HG03039 (cell line): Measurements from ENCODE around the gene AOC1.
"Not testable (repeated sequence)": the region's sequence is repeated elsewhere in the genome, so short reads cannot be mapped to it uniquely, and the experiment has no call there.

Source experiments
- ATAC-seq: cut with Tn5 transposase; IDR thresholded peaks from one replicate; pipeline ENCODE4 v1.9.1; 2021; ENCODE audit warnings: mild to moderate bottlenecking, moderate library complexity; ENCODE audit not compliant: unreplicated experiment

The AOC1 gene

GRCh38 chr7:150896562-150897209, 44.4 kb downstream of the AOC1 start:
- ATAC-seq = no peak

DNA sequence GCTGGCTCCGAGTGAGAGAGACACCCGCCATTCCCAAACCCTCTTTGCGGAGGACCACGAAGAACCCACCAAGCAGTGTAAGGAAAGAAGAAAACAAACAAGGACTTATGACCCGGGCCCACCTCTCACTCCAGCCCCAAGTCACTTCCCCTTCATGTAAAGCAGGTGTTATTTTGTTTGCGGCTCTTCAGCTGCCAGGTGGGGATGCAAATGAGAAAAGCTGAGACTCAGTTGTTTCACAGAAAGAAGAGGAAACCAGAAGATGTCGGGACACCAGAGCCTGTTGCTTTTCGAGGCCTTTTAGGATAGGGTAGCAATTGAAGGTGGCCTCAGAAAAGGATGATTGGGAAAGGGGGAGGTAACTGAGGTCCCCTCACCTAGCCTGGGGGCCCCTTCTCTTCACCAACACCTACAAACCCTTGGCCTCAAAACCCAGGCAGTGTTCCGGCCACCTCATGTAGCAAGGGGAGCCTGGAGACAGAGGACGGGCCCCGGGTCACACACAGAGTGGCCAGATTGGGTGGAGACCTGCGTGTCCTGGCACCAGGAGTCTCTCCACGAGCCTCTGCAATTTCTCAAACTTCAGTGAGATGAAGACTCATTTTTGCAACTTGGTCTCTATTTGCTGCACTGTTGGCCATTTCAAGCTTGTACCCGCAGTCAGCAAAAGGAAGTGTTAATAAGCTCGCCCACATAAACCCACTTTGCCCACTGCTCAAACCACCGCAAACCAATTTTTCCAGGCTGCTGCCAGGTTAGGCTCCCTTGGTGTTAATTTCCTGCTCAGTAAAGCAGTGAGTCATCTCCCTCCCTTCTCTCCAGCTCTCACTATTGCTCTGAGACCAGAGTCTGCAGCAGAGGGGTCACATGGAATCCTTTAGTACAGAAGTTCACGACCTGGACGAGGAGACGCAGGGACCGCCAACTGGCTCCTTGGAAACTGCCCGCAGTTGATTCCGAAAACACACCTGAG, 45.5 kb downstream of the AOC1 start:
- ATAC-seq = no peak

- no peak for ATAC-seq
These were observed 46.2 kb downstream of the AOC1 start for GRCh38 chr7:150898475-150899011.

DNA sequence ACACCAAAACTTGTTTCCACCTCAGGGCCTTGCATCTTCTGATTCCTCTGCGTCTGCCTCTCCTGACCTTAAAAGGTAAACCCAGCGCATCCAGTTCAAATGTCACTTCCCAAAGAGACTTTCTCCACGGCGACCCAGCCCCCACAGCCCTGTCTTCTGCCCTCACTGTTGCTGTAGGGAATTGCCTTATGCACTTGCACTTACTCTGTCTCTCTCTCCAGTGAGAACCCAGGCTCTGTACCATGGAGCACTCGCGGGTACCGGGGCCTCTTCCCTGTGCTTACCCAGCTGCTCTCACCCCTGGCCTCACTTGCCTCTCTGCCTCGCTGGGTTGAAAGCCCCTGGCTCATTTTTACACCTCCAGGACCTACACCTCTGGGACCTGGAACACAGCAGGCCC, 48.4 kb downstream of the AOC1 start:
- ATAC-seq = no peak

- no peak for ATAC-seq
These were observed 49.1 kb downstream of the AOC1 start for GRCh38 chr7:150901160-150902035.

GRCh38 chr7:150902078-150903033, 50.0 kb downstream of the AOC1 start:
- ATAC-seq = no peak

- no peak for ATAC-seq
These were observed 51.3 kb downstream of the AOC1 start for GRCh38 chr7:150903606-150904005.

- ATAC-seq = no peak
These were observed 51.9 kb downstream of the AOC1 start for GRCh38 chr7:150904011-150904909.

GRCh38 chr7:150908173-150908572, 55.9 kb downstream of the AOC1 start:
- no peak for ATAC-seq

DNA sequence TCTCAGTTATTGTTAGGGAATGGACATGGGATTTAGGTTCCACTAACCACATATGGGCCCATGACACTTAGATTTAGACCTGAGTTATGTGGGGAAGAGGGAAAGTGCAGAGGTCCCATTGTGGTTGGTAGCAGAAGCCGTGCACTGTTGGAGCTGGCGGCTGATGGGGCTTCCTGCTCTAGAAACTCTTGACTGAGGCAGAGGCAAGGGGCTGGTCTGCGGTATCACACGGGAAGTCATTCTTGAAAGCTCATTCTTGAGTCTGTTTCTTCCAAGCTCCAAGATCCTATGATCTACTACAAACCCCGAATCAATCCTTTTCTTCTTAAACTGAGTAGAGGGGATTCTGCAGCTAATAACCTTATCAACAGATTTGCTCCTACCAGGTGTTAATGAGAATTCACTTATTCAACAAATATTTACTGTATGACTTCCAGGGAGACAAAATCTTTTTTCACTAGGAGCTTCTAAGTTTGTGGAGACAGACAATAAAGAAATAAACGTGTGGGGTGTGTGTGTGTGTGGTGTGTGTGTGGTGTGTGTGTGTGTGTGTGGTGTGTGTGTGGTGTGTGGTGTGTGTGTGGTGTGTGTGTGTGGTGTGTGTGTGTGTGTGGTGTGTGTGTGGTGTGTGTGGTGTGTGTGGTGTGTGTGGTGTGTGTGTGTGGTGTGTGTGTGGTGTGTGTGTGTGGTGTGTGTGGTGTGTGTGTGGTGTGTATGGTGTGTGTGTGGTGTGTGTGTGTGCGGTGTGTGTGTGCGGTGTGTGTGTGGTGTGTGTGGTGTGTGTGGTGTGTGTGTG, 57.1 kb downstream of the AOC1 start:
- no peak for ATAC-seq

DNA sequence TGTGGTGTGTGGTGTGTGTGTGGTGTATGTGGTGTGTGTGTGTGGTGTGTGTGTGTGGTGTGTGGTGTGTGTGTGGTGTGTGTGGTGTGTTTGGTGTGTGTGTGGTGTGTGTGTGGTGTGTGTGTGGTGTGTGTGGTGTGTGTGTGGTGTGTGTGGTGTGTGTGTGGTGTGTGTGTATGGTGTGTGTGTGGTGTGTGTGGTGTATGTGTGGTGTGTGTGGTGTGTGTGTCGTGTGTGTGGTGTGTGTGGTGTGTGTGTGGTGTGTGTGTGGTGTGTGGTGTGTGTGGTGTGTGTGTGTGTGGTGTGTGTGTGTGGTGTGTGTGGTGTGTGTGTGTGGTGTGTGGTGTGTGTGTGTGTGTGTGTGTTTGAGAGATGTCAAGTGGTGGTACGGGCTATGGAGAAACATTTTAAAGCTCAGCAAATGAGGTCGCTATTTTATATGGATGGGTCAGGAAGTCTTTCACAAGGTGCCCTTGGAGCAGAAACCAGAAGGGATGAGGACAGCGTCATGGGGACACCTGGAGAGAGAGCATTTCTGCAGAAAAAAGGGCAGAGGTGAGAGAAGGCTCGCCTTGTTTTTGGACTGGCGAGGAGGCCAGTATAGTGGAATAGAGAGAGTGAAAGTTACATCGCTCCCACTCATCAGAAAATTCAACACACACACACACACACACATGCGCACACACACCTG, 58.1 kb downstream of the AOC1 start:
- ATAC-seq = not testable (repeated sequence)

DNA sequence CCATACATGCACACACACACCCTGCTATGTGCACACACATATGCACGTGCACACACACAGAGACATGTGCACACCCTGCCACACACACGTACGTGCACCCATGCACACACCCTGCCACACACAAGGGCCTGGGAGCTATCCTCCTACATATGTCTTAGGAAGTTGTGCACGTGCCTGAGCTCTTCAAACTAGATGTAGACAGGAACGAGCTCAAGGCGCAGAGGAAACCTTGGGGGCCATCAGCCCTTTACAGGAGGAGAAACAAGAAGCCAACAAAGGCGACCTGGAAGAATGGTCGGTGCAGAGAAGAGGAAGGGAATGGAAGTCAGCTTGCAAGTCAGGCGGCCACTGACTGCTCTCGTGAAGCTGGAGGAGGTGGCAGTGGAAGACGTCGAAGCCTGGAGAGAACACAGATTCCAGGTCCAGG, 58.7 kb downstream of the AOC1 start:
- no peak for ATAC-seq
